HepG2 (cell line): ENCODE measurements around the gene SAMD4B. TPM values are rescaled to one million over a fixed set of nuclear protein-coding genes. Genes with fewer than 3 reads are reported as not detected.
A peak's percentile ranks its signal among the peaks of the same experiment; 100 is the strongest.
"Not testable (repeated sequence)": the region's sequence is repeated elsewhere in the genome, so short reads cannot be mapped to it uniquely, and the experiment has no call there.

Source experiments
- ATAC-seq: fragments of 200-7000 bp; cut with Tn5 transposase; 3 replicates; pipeline ENCODE4 v1.9.1; 2020; ENCODE audit warnings: mild to moderate bottlenecking, moderate library complexity
- BruUV-seq: library from RNA; stranded (reverse); fragments of 400-500 nt; replicated peaks from 2 replicates; lab custom pipeline; 2021; lab: Mats Ljungman, UMichigan
- CTCF ChIA-PET: fragments of 300-600 bp; formaldehyde crosslinking; extraction: SDS; loops from one replicate; lab custom pipeline; 2021; ENCODE audit warnings: low total read pairs, inconsistent platforms, low intra/inter-chr PET ratio; lab: Yijun Ruan, JAX
- POLR2A ChIA-PET: fragments of 350-600 bp; sonication (Branson Sonifier 250); formaldehyde crosslinking; loops from one replicate; lab custom pipeline; 2020; ENCODE audit warnings: antibody characterized with exemption, inconsistent platforms; lab: Yijun Ruan, JAX
- DNase-seq: peaks from one replicate; pipeline ENCODE4 v3.0.0-alpha.2; 2015; ENCODE audit warnings: low spot score
- FAIRE-seq: peaks from 3 replicates; lab custom pipeline; 2011; peaks lifted over from hg19 to GRCh38; lab: Jason Lieb, UNC
- H2AFZ ChIP-seq: one replicate; pipeline ENCODE4 v1.6.1; 2011; ENCODE audit warnings: low read length, inconsistent platforms
- H3K27ac ChIP-seq: fragments of 300-600 bp; 3 replicates; pipeline ENCODE4 v1.8.0; 2011; ENCODE audit warnings: mixed run types, mild to moderate bottlenecking, mixed read lengths, low read length, inconsistent platforms; ENCODE audit not compliant: insufficient read depth; ENCODE audit errors: extremely low read length
- H3K27me3 ChIP-seq, 2 experiments: fragments of 200-600 bp in 1 of 2; 2 replicates in 1 of 2; 3 replicates in 1 of 2; pipeline versions ENCODE4 v1.6.0 to v1.8.0; 2011; ENCODE audit warnings: low read length in 2 of 2, mild to moderate bottlenecking in 2 of 2, moderate library complexity in 2 of 2, inconsistent platforms in 1 of 2; ENCODE audit not compliant: insufficient read depth in 2 of 2, control insufficient read depth in 1 of 2
- H3K36me3 ChIP-seq, 2 experiments: fragments of 200-600 bp in 1 of 2; replicated peaks in 1 of 2; 2 replicates in 1 of 2; 3 replicates in 1 of 2; pipeline versions ENCODE4 v1.5.1 to v1.8.0; 2011; ENCODE audit warnings: low read length in 2 of 2, inconsistent platforms in 1 of 2; ENCODE audit not compliant: insufficient read depth in 2 of 2, control insufficient read depth in 1 of 2
- H3K4me1 ChIP-seq: 2 replicates; pipeline ENCODE4 v1.5.1; 2012; ENCODE audit warnings: low read length, inconsistent platforms; ENCODE audit not compliant: insufficient read depth
- H3K4me2 ChIP-seq: 2 replicates; pipeline ENCODE4 v1.6.0; 2011; ENCODE audit warnings: low read depth, low read length, inconsistent platforms
- H3K4me3 ChIP-seq, 3 experiments: fragments of 200-600 bp in 1 of 3; sonication (generic), shearing (Covaris generic) in 1 of 3; replicated peaks in 1 of 3; 2 replicates each; pipeline ENCODE4 v1.5.1; 2011 to 2016; ENCODE audit warnings: low read length in 3 of 3, inconsistent platforms in 2 of 3, low read depth in 2 of 3, mild to moderate bottlenecking in 2 of 3, control low read depth in 1 of 3, mixed read lengths in 1 of 3; ENCODE audit not compliant: insufficient read depth in 1 of 3
- H3K79me2 ChIP-seq: one replicate; pipeline ENCODE4 v1.6.1; 2011; ENCODE audit warnings: low read length, inconsistent platforms; ENCODE audit not compliant: insufficient read depth
- H3K9ac ChIP-seq: 2 replicates; pipeline ENCODE4 v1.6.0; 2011; ENCODE audit warnings: mild to moderate bottlenecking, low read depth, low read length, inconsistent platforms; ENCODE audit not compliant: insufficient read depth
- H3K9me3 ChIP-seq: 2 replicates; pipeline ENCODE4 v1.5.1; 2012; ENCODE audit warnings: mild to moderate bottlenecking, low read length
- H4K20me1 ChIP-seq: 2 replicates; pipeline ENCODE4 v1.6.0; 2011; ENCODE audit warnings: inconsistent platforms, mild to moderate bottlenecking, low read length, moderate library complexity; ENCODE audit not compliant: insufficient read depth
- CBFB ChIP-seq: sonication (generic); formaldehyde crosslinking; IDR thresholded peaks from 2 replicates; pipeline ENCODE4 v1.4.0; 2020; ENCODE audit warnings: missing genetic modification reagents
- HNF4A ChIP-seq: sonication (generic); formaldehyde crosslinking; IDR thresholded peaks from 2 replicates; pipeline ENCODE4 v1.4.0; 2020; ENCODE audit warnings: missing genetic modification reagents
- NR2F6 ChIP-seq, 2 experiments: IDR thresholded peaks; 2 replicates each; pipeline ENCODE4 v1.6.1; 2016; ENCODE audit warnings: antibody characterized with exemption in 1 of 2, mild to moderate bottlenecking in 1 of 2
- PITX1 ChIP-seq: sonication (generic); formaldehyde crosslinking; IDR thresholded peaks from 2 replicates; pipeline ENCODE4 v1.5.1; 2020; ENCODE audit warnings: mild to moderate bottlenecking, missing genetic modification reagents
- PRDM10 ChIP-seq: sonication (generic); formaldehyde crosslinking; IDR thresholded peaks from 2 replicates; pipeline ENCODE4 v1.4.0; 2020; ENCODE audit warnings: low read depth, missing genetic modification reagents
- RARA ChIP-seq: IDR thresholded peaks from 2 replicates; pipeline ENCODE4 v1.6.1; 2016; ENCODE audit warnings: missing genetic modification reagents, missing compliant biosample characterization
- RXRA ChIP-seq: sonication (generic); formaldehyde crosslinking; IDR thresholded peaks from 2 replicates; pipeline ENCODE4 v1.5.1; 2020; ENCODE audit warnings: missing genetic modification reagents
- RXRB ChIP-seq: IDR thresholded peaks from 2 replicates; pipeline ENCODE4 v1.6.1; 2016; ENCODE audit warnings: borderline replicate concordance, missing genetic modification reagents, missing compliant biosample characterization
- SYNCRIP ChIP-seq: fragments of 200-400 bp; formaldehyde crosslinking; IDR thresholded peaks from 2 replicates; pipeline ENCODE4 v1.6.1; 2018; ENCODE audit warnings: mild to moderate bottlenecking, low read depth, low read length; ENCODE audit not compliant: insufficient read depth
- TBX2 ChIP-seq: sonication (generic); formaldehyde crosslinking; IDR thresholded peaks from 2 replicates; pipeline ENCODE4 v1.5.0; 2020; ENCODE audit warnings: missing genetic modification reagents, mild to moderate bottlenecking, borderline replicate concordance
- ZNF263 ChIP-seq: sonication (generic); formaldehyde crosslinking; IDR thresholded peaks from 2 replicates; pipeline ENCODE4 v1.4.0; 2020; ENCODE audit warnings: missing genetic modification reagents
- ZNF552 ChIP-seq: sonication (generic); formaldehyde crosslinking; IDR thresholded peaks from 2 replicates; pipeline ENCODE4 v1.9.0; 2022; ENCODE audit warnings: missing genetic modification reagents, mild to moderate bottlenecking, borderline replicate concordance
- WGBS: methylation state at CpG from one replicate; pipeline ENCODE4 v1.1.6; 2017; ENCODE audit warnings: low lambda C conversion rate; 5-methylcytosine and 5-hydroxymethylcytosine counted together
- in situ Hi-C: cut with HindIII; loops from 2 replicates; pipeline ENCODE4 v1.10.0; 2017; ENCODE audit warnings: low pct_unique_long_range_greater_than_20kb; ENCODE audit not compliant: extremely low pct_ligation_motif_present
- intact Hi-C: fragments of 100-400 bp; cut with micrococcal nuclease; formaldehyde crosslinking; loops from one replicate; pipeline ENCODE4 v1.10.0; 2022; ENCODE audit not compliant: unreplicated experiment
- polyA plus RNA-seq, 8 experiments: library from polyadenylated mRNA; depleted of rRNA in 3 of 8; stranded (reverse) in 7 of 8; unstranded in 1 of 8; fragments of >200 nt; fragmentation: Illumina TruSeq in 4 of 8; extraction: Trizol in 4 of 8; gene quantifications; 2 replicates each; pipeline versions ENCODE4 v1.2.1 to v1.2.3, GENCODE V29; 2011 to 2016; ENCODE audit warnings: low read depth in 4 of 8, missing spikeins in 1 of 8, mixed read lengths in 1 of 8; ENCODE audit not compliant: insufficient read depth in 1 of 8
- total RNA-seq, 5 experiments: library from RNA; depleted of rRNA; stranded (reverse); fragments of >200 nt; fragmentation: Illumina TruSeq; extraction: Trizol; gene quantifications; 2 replicates each; pipeline ENCODE4 v1.2.3, GENCODE V29; 2016; ENCODE audit warnings: low read depth in 1 of 5
- TF ChIP-seq, protein P1 (sequence below): sonication (generic); formaldehyde crosslinking; IDR thresholded peaks from 2 replicates; pipeline ENCODE4 v1.4.0; 2020; ENCODE audit warnings: missing genetic modification reagents, mild to moderate bottlenecking, borderline replicate concordance
- TF ChIP-seq, protein P2 (sequence below): sonication (generic); formaldehyde crosslinking; IDR thresholded peaks from 2 replicates; pipeline ENCODE4 v1.5.0; 2020; ENCODE audit warnings: mild to moderate bottlenecking, missing genetic modification reagents

Gene SAMD4B
- total and polyA plus RNA-seq, 2 of the 13 experiments (the other 11 are each of a cell fraction or from before 2014, with no cell fraction given): 26.0 to 31.8 TPM

DNA sequence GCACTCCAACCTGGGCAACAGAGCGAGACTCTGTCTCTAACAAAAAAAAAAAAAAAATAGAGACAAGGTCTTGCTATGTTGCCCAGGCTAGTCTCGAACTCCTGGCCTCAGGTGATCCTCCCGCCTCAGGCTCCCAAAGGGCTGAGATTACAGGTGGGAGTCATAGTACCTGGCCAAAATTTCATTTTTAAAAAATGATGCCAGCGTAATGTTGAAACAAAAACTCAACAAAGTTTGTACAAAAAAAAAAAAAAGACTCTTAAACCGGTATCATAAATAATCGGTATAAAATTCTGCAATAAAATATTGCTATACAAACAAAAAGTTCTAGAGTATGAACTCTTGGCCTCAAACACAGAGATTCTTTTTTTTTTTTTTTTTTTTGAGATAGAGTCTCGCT, 9.9 kb upstream of the SAMD4B start (continued):
- TF ChIP-seq CBFB (CRISPR knock-in tag) (no peak), TBX2 (no peak), SYNCRIP (no peak), ZNF552 (CRISPR knock-in tag) (no peak)
- TF ChIP-seq, protein P1, sequence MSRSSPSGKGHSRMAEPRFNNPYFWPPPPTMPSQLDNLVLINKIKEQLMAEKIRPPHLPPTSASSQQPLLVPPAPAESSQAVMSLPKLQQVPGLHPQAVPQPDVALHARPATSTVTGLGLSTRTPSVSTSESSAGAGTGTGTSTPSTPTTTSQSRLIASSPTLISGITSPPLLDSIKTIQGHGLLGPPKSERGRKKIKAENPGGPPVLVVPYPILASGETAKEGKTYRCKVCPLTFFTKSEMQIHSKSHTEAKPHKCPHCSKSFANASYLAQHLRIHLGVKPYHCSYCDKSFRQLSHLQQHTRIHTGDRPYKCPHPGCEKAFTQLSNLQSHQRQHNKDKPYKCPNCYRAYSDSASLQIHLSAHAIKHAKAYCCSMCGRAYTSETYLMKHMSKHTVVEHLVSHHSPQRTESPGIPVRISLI (CRISPR knock-in tag): no peak
- TF ChIP-seq, protein P2, sequence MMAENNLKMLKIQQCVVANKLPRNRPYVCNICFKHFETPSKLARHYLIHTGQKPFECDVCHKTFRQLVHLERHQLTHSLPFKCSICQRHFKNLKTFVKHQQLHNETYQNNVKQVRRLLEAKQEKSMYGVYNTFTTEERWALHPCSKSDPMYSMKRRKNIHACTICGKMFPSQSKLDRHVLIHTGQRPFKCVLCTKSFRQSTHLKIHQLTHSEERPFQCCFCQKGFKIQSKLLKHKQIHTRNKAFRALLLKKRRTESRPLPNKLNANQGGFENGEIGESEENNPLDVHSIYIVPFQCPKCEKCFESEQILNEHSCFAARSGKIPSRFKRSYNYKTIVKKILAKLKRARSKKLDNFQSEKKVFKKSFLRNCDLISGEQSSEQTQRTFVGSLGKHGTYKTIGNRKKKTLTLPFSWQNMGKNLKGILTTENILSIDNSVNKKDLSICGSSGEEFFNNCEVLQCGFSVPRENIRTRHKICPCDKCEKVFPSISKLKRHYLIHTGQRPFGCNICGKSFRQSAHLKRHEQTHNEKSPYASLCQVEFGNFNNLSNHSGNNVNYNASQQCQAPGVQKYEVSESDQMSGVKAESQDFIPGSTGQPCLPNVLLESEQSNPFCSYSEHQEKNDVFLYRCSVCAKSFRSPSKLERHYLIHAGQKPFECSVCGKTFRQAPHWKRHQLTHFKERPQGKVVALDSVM (CRISPR knock-in tag): no peak

- intact Hi-C loops; H3K4me3 ChIP-seq; H3K36me3 ChIP-seq; H3K27me3 ChIP-seq; POLR2A ChIA-PET; FAIRE-seq; H3K9me3 ChIP-seq; CTCF ChIA-PET; H3K27ac ChIP-seq; H3K9ac ChIP-seq; in situ Hi-C loops; BruUV-seq; H2AFZ ChIP-seq; H4K20me1 ChIP-seq; H3K79me2 ChIP-seq; TF ChIP-seq NR2F6 (IDR thresholded peaks at IDR 0.05): not testable (repeated sequence)
- WGBS: 3% methylated on average over 6 of the region's 6 CpGs
- peak; percentile 21 for DNase-seq
- TF ChIP-seq PITX1 (CRISPR knock-in tag): 0 out of 2 replicates have a peak, but pooled peaks have one; percentile 25
- peak; percentile 52 for TF ChIP-seq RARA (CRISPR knock-in tag)
- 0 out of 2 replicates have a peak, but pooled peaks have one; percentile 9 for TF ChIP-seq RXRB (CRISPR knock-in tag)
- TF ChIP-seq NR2F6 (CRISPR knock-in tag; IDR thresholded peaks at IDR 0.05): 0 out of 2 replicates have a peak, but pooled peaks have one; percentile 8
- peak; percentile 43; the same call in 1 of the 2 replicates for TF ChIP-seq HNF4A (CRISPR knock-in tag)
- peak; percentile 54 for TF ChIP-seq ZNF263 (CRISPR knock-in tag)
- 0 out of 2 replicates have a peak, but pooled peaks have one; percentile 15 for TF ChIP-seq RXRA (CRISPR knock-in tag)
- TF ChIP-seq PRDM10 (CRISPR knock-in tag): peak; percentile 25; the same call in 1 of the 2 replicates
- peak overlapping the region; percentile 3; the same call in 1 of the 2 replicates for H3K4me2 ChIP-seq
- peaks cover 50% of the 10 kb centered on the region for H3K4me1 ChIP-seq
- ATAC-seq: peak; percentile 31; the same call in 1 of the 3 replicates
These were observed 9.5 kb upstream of the SAMD4B start for GRCh38 chr19:39332738-39333137.
